K562 (cell line): ENCODE data around the gene FAM162B. TPM values are rescaled to one million over a fixed set of nuclear protein-coding genes. Genes with fewer than 3 reads are reported as not detected.
"Not testable (repeated sequence)": the region's sequence is repeated elsewhere in the genome, so short reads cannot be mapped to it uniquely, and the experiment has no call there.

Experiments used
- ATAC-seq: fragments of 200-7000 bp; cut with Tn5 transposase; 3 replicates; pipeline ENCODE4 v1.9.1; 2020; ENCODE audit warnings: moderate library complexity
- BruUV-seq: library from RNA; stranded (reverse); fragments of 400-500 nt; replicated peaks from 2 replicates; lab custom pipeline; 2021; lab: Mats Ljungman, UMichigan
- CTCF ChIA-PET: fragments of 300-600 bp; formaldehyde crosslinking; extraction: SDS; loops from one replicate; lab custom pipeline; 2021; ENCODE audit warnings: low intra/inter-chr PET ratio; lab: Yijun Ruan, JAX
- POLR2A ChIA-PET: fragments of 300-600, 350-650 bp; sonication (Branson Sonifier 250); formaldehyde crosslinking; extraction: SDS; loops from one replicate; lab custom pipeline; 2021; ENCODE audit warnings: antibody characterized with exemption, inconsistent platforms; lab: Yijun Ruan, JAX
- DNase-seq, 4 experiments: peaks; one replicate each; pipeline versions ENCODE4 v3.0.0 to v3.0.0-alpha.2; 2011 to 2018; ENCODE audit warnings: low spot score in 3 of 4, mixed read lengths in 3 of 4; ENCODE audit errors: extremely low read depth in 1 of 4
- FAIRE-seq: peaks from 2 replicates; lab custom pipeline; 2011; peaks lifted over from hg19 to GRCh38; lab: Jason Lieb, UNC
- H2AFZ ChIP-seq: 2 replicates; pipeline ENCODE4 v1.6.0; 2011; ENCODE audit warnings: low read depth, low read length, control low read depth, inconsistent platforms
- H3K27ac ChIP-seq: fragments of 200-600 bp; 3 replicates; pipeline ENCODE4 v1.8.0; 2011; ENCODE audit warnings: low read depth, mild to moderate bottlenecking, control low read depth, inconsistent platforms, low read length, moderate library complexity, mixed read lengths; ENCODE audit errors: extremely low read depth
- H3K27me3 ChIP-seq, 2 experiments: fragments of 300-600 bp in 1 of 2; 2 replicates in 1 of 2; 3 replicates in 1 of 2; pipeline versions ENCODE4 v1.6.0 to v1.8.0; 2011; ENCODE audit warnings: inconsistent platforms in 2 of 2, low read length in 2 of 2, mild to moderate bottlenecking in 1 of 2, mixed read lengths in 1 of 2, moderate library complexity in 1 of 2; ENCODE audit not compliant: control insufficient read depth in 2 of 2, insufficient read depth in 2 of 2
- H3K36me3 ChIP-seq: fragments of 300-600 bp; 3 replicates; pipeline ENCODE4 v1.8.0; 2011; ENCODE audit warnings: mild to moderate bottlenecking, low read length, inconsistent platforms; ENCODE audit not compliant: control insufficient read depth, insufficient read depth
- H3K4me1 ChIP-seq, 2 experiments: fragments of 200-600 bp in 1 of 2; replicated peaks in 1 of 2; 2 replicates in 1 of 2; 3 replicates in 1 of 2; pipeline versions ENCODE4 v1.5.1 to v1.8.0; 2011; ENCODE audit warnings: inconsistent platforms in 2 of 2, low read length in 2 of 2, mild to moderate bottlenecking in 1 of 2, mixed read lengths in 1 of 2, moderate library complexity in 1 of 2; ENCODE audit not compliant: control insufficient read depth in 2 of 2, insufficient read depth in 2 of 2
- H3K4me2 ChIP-seq: 2 replicates; pipeline ENCODE4 v1.6.1; 2011; ENCODE audit warnings: low read length, control low read depth, inconsistent platforms, mixed read lengths; ENCODE audit not compliant: insufficient read depth
- H3K4me3 ChIP-seq: fragments of 200-600 bp; sonication (generic), shearing (Covaris generic); 2 replicates; pipeline ENCODE4 v1.5.1; 2016; ENCODE audit warnings: control low read depth, inconsistent platforms
- H3K79me2 ChIP-seq: fragments of 200-600 bp; 3 replicates; pipeline ENCODE4 v1.8.0; 2011; ENCODE audit warnings: low read length, inconsistent platforms; ENCODE audit not compliant: control insufficient read depth, insufficient read depth
- H3K9ac ChIP-seq, 2 experiments: 2 replicates each; pipeline versions ENCODE4 v1.6.0 to v1.6.1; 2011; ENCODE audit warnings: low read depth in 2 of 2, low read length in 2 of 2, control low read depth in 1 of 2, inconsistent platforms in 1 of 2, mild to moderate bottlenecking in 1 of 2, mixed read lengths in 1 of 2; ENCODE audit not compliant: insufficient read depth in 1 of 2
- H3K9me1 ChIP-seq: one replicate; pipeline ENCODE4 v1.6.0; 2011; ENCODE audit warnings: inconsistent platforms, mild to moderate bottlenecking, low read length, moderate library complexity; ENCODE audit not compliant: control insufficient read depth, insufficient read depth
- H3K9me3 ChIP-seq: replicated peaks from 2 replicates; pipeline ENCODE4 v1.5.1; 2011; ENCODE audit warnings: low read depth, low read length, inconsistent platforms; ENCODE audit not compliant: control insufficient read depth, insufficient read depth
- H4K20me1 ChIP-seq: replicated peaks from 2 replicates; pipeline ENCODE4 v1.6.1; 2011; ENCODE audit warnings: low read length, inconsistent platforms, mixed read lengths; ENCODE audit not compliant: control insufficient read depth, insufficient read depth
- CBX2 ChIP-seq: fragments of 200-600 bp; sonication (generic); IDR thresholded peaks from one replicate; pipeline ENCODE4 v1.6.1; 2012; ENCODE audit warnings: mild to moderate bottlenecking, low read length, inconsistent platforms; ENCODE audit not compliant: insufficient read depth, poor library complexity, severe bottlenecking
- ETV5 ChIP-seq: sonication (generic); formaldehyde crosslinking; IDR thresholded peaks from 2 replicates; pipeline ENCODE4 v1.4.0; 2020; ENCODE audit warnings: low read depth, mild to moderate bottlenecking, missing genetic modification reagents
- SRF ChIP-seq, 2 experiments: fragments of 250-450, 450-650 bp in 1 of 2; sonication (Bioruptor Pico) in 1 of 2; sonication (generic) in 1 of 2; formaldehyde crosslinking; IDR thresholded peaks; 2 replicates each; pipeline versions ENCODE4 v1.5.0 to v1.5.1; 2020 to 2022; ENCODE audit warnings: mild to moderate bottlenecking in 1 of 2, missing genetic modification reagents in 1 of 2
- ZNF316 ChIP-seq: fragments of 450-650 bp; IDR thresholded peaks from 2 replicates; pipeline ENCODE4 v1.6.1; 2016
- WGBS: fragments of 100-300 bp; shearing (Covaris generic); methylation state at CpG from one replicate; pipeline ENCODE4 v1.1.6; 2016; ENCODE audit warnings: low coverage, mixed read lengths; ENCODE audit not compliant: insufficient coverage; ENCODE audit errors: missing lambda C conversion rate; 5-methylcytosine and 5-hydroxymethylcytosine counted together
- in situ Hi-C: fragments of 300-500 bp; cut with MboI; formaldehyde crosslinking; loops from 4 replicates; pipeline ENCODE4 v1.15.0; 2018; ENCODE audit warnings: inconsistent platforms, mixed read lengths
- intact Hi-C: fragments of 100-400 bp; cut with micrococcal nuclease; formaldehyde crosslinking; loops from 2 replicates; pipeline ENCODE4 v1.14.2; 2022
- polyA plus RNA-seq, 8 experiments: library from polyadenylated mRNA; depleted of rRNA in 4 of 8; stranded (reverse) in 5 of 8; unstranded in 3 of 8; fragments of >200 nt; fragmentation: Nextera tagmentation in 2 of 8; fragmentation: Illumina TruSeq in 1 of 8; extraction: Ambion mirVana in 2 of 8; extraction: Trizol in 1 of 8; gene quantifications; 2 replicates each; pipeline versions ENCODE4 v1.2.1 to v1.2.3, GENCODE V29; 2011 to 2014; ENCODE audit warnings: inconsistent platforms in 1 of 8, missing spikeins in 1 of 8
- total RNA-seq, 7 experiments: library from RNA; depleted of rRNA in 6 of 7; stranded (reverse); fragments of >200 nt in 6 of 7; fragmentation: Illumina TruSeq in 2 of 7; extraction: Trizol in 2 of 7; gene quantifications; 2 replicates each; pipeline versions ENCODE4 v1.2.1 to v1.2.3, GENCODE V29; 2011 to 2021; ENCODE audit warnings: low replicate concordance in 1 of 7
- TF ChIP-seq, protein P1 (sequence below), 2 experiments: IDR thresholded peaks; 2 replicates each; pipeline ENCODE4 v1.6.1; 2012; ENCODE audit warnings: improper control_type of control experiment in 2 of 2, low read depth in 2 of 2, low read length in 2 of 2, borderline replicate concordance in 1 of 2

Gene FAM162B
- total and polyA plus RNA-seq, 9 of the 15 experiments (the other 6 are each of a cell fraction or from before 2014, with no cell fraction given): not detected

GRCh38 chr6:116705917-116706316 is 59.6 kb downstream of the FAM162B start (continued):
- TF ChIP-seq ETV5 (CRISPR knock-in tag) (no peak), CBX2 (no peak), SRF (CRISPR knock-in tag; IDR thresholded peaks at IDR 0.05) (no peak)
- TF ChIP-seq, protein P1, sequence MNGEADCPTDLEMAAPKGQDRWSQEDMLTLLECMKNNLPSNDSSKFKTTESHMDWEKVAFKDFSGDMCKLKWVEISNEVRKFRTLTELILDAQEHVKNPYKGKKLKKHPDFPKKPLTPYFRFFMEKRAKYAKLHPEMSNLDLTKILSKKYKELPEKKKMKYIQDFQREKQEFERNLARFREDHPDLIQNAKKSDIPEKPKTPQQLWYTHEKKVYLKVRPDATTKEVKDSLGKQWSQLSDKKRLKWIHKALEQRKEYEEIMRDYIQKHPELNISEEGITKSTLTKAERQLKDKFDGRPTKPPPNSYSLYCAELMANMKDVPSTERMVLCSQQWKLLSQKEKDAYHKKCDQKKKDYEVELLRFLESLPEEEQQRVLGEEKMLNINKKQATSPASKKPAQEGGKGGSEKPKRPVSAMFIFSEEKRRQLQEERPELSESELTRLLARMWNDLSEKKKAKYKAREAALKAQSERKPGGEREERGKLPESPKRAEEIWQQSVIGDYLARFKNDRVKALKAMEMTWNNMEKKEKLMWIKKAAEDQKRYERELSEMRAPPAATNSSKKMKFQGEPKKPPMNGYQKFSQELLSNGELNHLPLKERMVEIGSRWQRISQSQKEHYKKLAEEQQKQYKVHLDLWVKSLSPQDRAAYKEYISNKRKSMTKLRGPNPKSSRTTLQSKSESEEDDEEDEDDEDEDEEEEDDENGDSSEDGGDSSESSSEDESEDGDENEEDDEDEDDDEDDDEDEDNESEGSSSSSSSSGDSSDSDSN (IDR thresholded peaks at IDR 0.05; ENCODE audit: borderline replicate concordance in 1 of 2, low read depth in 2 of 2, low read length in 2 of 2): no peak

DNA sequence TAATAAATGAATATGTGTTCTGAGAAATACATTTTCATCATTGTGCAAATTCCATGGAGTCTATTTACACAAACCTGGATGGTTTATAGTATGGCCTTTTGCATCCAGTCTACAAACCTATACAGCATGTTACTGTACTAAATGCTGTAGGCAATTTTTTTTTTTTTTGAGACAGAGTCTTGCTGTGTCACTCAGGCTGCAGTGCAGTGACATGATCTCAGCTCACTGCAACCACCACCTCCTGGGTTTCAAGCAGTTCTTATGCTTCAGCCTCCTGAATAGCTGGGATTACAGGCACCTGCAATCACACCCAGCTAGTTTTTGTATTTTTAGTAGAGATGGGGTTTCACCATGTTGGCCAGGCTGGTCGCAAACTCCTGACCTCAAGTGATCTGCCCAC is 61.6 kb downstream of the FAM162B start:
- H3K79me2 ChIP-seq, H3K27me3 ChIP-seq, H3K4me2 ChIP-seq, H4K20me1 ChIP-seq, FAIRE-seq, H3K4me3 ChIP-seq, H2AFZ ChIP-seq, in situ Hi-C loops, H3K9me1 ChIP-seq, H3K4me1 ChIP-seq, intact Hi-C loops, BruUV-seq, H3K9me3 ChIP-seq, DNase-seq, H3K27ac ChIP-seq, H3K9ac ChIP-seq, CTCF ChIA-PET, ATAC-seq: not testable (repeated sequence)
- 0 out of 2 replicates have a peak, but pooled peaks have one; percentile 1 for TF ChIP-seq ZNF316
- peaks cover 42% of the 10 kb centered on the region; the same call in 2 of the 3 replicates for H3K36me3 ChIP-seq
- POLR2A ChIA-PET: interaction anchor here (1.3 kb wide), 1 partner anchor 10 kb away, joined by 3 read pairs; no protein-coding TSS in a partner anchor
- WGBS: 100% methylated on average over 1 of the region's 1 CpG

Other genes with a start within 250 kb of the FAM162B start
Only the 7 nearest of the 8 such genes appear.
- gene CALHM4, start 212.0 kb downstream of the FAM162B start, total RNA-seq (2014; rRNA removed): not detected in 2 replicates
- not detected in 2 replicates for gene CALHM4, start 212.0 kb downstream of the FAM162B start, total RNA-seq (2014; rRNA removed; fragmentation: Illumina TruSeq; extraction: Trizol)
- not detected in 2 replicates for gene CALHM4, start 212.0 kb downstream of the FAM162B start, total RNA-seq (2015; rRNA removed; fragmentation: Illumina TruSeq; extraction: Trizol)
- not detected in 2 replicates for gene CALHM4, start 212.0 kb downstream of the FAM162B start, total RNA-seq (2021)
- gene CALHM4, start 212.0 kb downstream of the FAM162B start, polyA plus RNA-seq (2011; rRNA removed): not detected in 2 replicates
- gene CALHM4, start 212.0 kb downstream of the FAM162B start, polyA plus RNA-seq (2014; fragmentation: Illumina TruSeq; extraction: Trizol): not detected in 2 replicates
- gene CALHM4, start 212.0 kb downstream of the FAM162B start, polyA plus RNA-seq (2014; fragmentation: Nextera tagmentation; extraction: Ambion mirVana): not detected
- gene CALHM4, start 212.0 kb downstream of the FAM162B start, polyA plus RNA-seq (2014; rRNA removed): not detected in 2 replicates
- gene RWDD1, start 194.2 kb downstream of the FAM162B start, total RNA-seq (2014; rRNA removed): 31.9 and 36.2 TPM in 2 replicates
- 63.9 and 72.5 TPM in 2 replicates for gene RWDD1, start 194.2 kb downstream of the FAM162B start, total RNA-seq (2014; rRNA removed; fragmentation: Illumina TruSeq; extraction: Trizol)
- 69.4 and 77.3 TPM in 2 replicates for gene RWDD1, start 194.2 kb downstream of the FAM162B start, total RNA-seq (2015; rRNA removed; fragmentation: Illumina TruSeq; extraction: Trizol)
- gene RWDD1, start 194.2 kb downstream of the FAM162B start, total RNA-seq (2021): 37.3 and 42.8 TPM in 2 replicates
- 40.4 and 42.9 TPM in 2 replicates for gene RWDD1, start 194.2 kb downstream of the FAM162B start, polyA plus RNA-seq (2011; rRNA removed)
- gene RWDD1, start 194.2 kb downstream of the FAM162B start, polyA plus RNA-seq (2014; fragmentation: Illumina TruSeq; extraction: Trizol): 64.1 and 89.8 TPM in 2 replicates
- 10 to 100 TPM; 48.7 to 53.2 TPM for gene RWDD1, start 194.2 kb downstream of the FAM162B start, polyA plus RNA-seq (2014; fragmentation: Nextera tagmentation; extraction: Ambion mirVana)
- gene RWDD1, start 194.2 kb downstream of the FAM162B start, polyA plus RNA-seq (2014; rRNA removed): 44.4 and 48.0 TPM in 2 replicates
- 0.14 TPM in 1 of 2 replicates, not detected in the other for gene RSPH4A, start 149.2 kb downstream of the FAM162B start, total RNA-seq (2014; rRNA removed)
- gene RSPH4A, start 149.2 kb downstream of the FAM162B start, total RNA-seq (2014; rRNA removed; fragmentation: Illumina TruSeq; extraction: Trizol): 0.11 and 0.32 TPM in 2 replicates
- 0.29 and 0.30 TPM in 2 replicates for gene RSPH4A, start 149.2 kb downstream of the FAM162B start, total RNA-seq (2015; rRNA removed; fragmentation: Illumina TruSeq; extraction: Trizol)
- gene RSPH4A, start 149.2 kb downstream of the FAM162B start, total RNA-seq (2021): 0.11 TPM in 2 replicates
- gene RSPH4A, start 149.2 kb downstream of the FAM162B start, polyA plus RNA-seq (2011; rRNA removed): 0.04 and 0.19 TPM in 2 replicates
- 0.29 and 0.30 TPM in 2 replicates for gene RSPH4A, start 149.2 kb downstream of the FAM162B start, polyA plus RNA-seq (2014; fragmentation: Illumina TruSeq; extraction: Trizol)
- gene RSPH4A, start 149.2 kb downstream of the FAM162B start, polyA plus RNA-seq (2014; fragmentation: Nextera tagmentation; extraction: Ambion mirVana): under 1 TPM; 0.07 to 0.08 TPM
- 0.03 and 0.15 TPM in 2 replicates for gene RSPH4A, start 149.2 kb downstream of the FAM162B start, polyA plus RNA-seq (2014; rRNA removed)
- gene ZUP1, start 97.0 kb downstream of the FAM162B start, total RNA-seq (2014; rRNA removed): 18.3 and 19.1 TPM in 2 replicates
- 37.7 and 42.9 TPM in 2 replicates for gene ZUP1, start 97.0 kb downstream of the FAM162B start, total RNA-seq (2014; rRNA removed; fragmentation: Illumina TruSeq; extraction: Trizol)
- 28.6 and 31.8 TPM in 2 replicates for gene ZUP1, start 97.0 kb downstream of the FAM162B start, total RNA-seq (2015; rRNA removed; fragmentation: Illumina TruSeq; extraction: Trizol)
- gene ZUP1, start 97.0 kb downstream of the FAM162B start, total RNA-seq (2021): 20.1 and 25.6 TPM in 2 replicates
- 35.8 and 39.3 TPM in 2 replicates for gene ZUP1, start 97.0 kb downstream of the FAM162B start, polyA plus RNA-seq (2011; rRNA removed)
- 27.2 and 31.3 TPM in 2 replicates for gene ZUP1, start 97.0 kb downstream of the FAM162B start, polyA plus RNA-seq (2014; fragmentation: Illumina TruSeq; extraction: Trizol)
- gene ZUP1, start 97.0 kb downstream of the FAM162B start, polyA plus RNA-seq (2014; fragmentation: Nextera tagmentation; extraction: Ambion mirVana): 10 to 100 TPM; 11.8 to 16.2 TPM
- 27.5 and 29.7 TPM in 2 replicates for gene ZUP1, start 97.0 kb downstream of the FAM162B start, polyA plus RNA-seq (2014; rRNA removed)
- 5.4 and 6.3 TPM in 2 replicates for gene KPNA5, start 84.5 kb downstream of the FAM162B start, total RNA-seq (2014; rRNA removed)
- 9.3 and 9.5 TPM in 2 replicates for gene KPNA5, start 84.5 kb downstream of the FAM162B start, total RNA-seq (2014; rRNA removed; fragmentation: Illumina TruSeq; extraction: Trizol)
- 9.0 and 10.3 TPM in 2 replicates for gene KPNA5, start 84.5 kb downstream of the FAM162B start, total RNA-seq (2015; rRNA removed; fragmentation: Illumina TruSeq; extraction: Trizol)
- gene KPNA5, start 84.5 kb downstream of the FAM162B start, total RNA-seq (2021): 6.5 and 7.5 TPM in 2 replicates
- gene KPNA5, start 84.5 kb downstream of the FAM162B start, polyA plus RNA-seq (2011; rRNA removed): 5.2 and 7.0 TPM in 2 replicates
- gene KPNA5, start 84.5 kb downstream of the FAM162B start, polyA plus RNA-seq (2014; fragmentation: Illumina TruSeq; extraction: Trizol): 6.5 and 6.9 TPM in 2 replicates
- gene KPNA5, start 84.5 kb downstream of the FAM162B start, polyA plus RNA-seq (2014; fragmentation: Nextera tagmentation; extraction: Ambion mirVana): 1 to 10 TPM; 3.2 to 3.3 TPM
- 3.7 and 4.5 TPM in 2 replicates for gene KPNA5, start 84.5 kb downstream of the FAM162B start, polyA plus RNA-seq (2014; rRNA removed)
- gene GPRC6A, start 63.4 kb upstream of the FAM162B start, total RNA-seq (2014; rRNA removed): not detected in 2 replicates
- not detected in 2 replicates for gene GPRC6A, start 63.4 kb upstream of the FAM162B start, total RNA-seq (2014; rRNA removed; fragmentation: Illumina TruSeq; extraction: Trizol)
- not detected in 2 replicates for gene GPRC6A, start 63.4 kb upstream of the FAM162B start, total RNA-seq (2015; rRNA removed; fragmentation: Illumina TruSeq; extraction: Trizol)
- not detected in 2 replicates for gene GPRC6A, start 63.4 kb upstream of the FAM162B start, total RNA-seq (2021)
- 0.03 TPM in 1 of 2 replicates, not detected in the other for gene GPRC6A, start 63.4 kb upstream of the FAM162B start, polyA plus RNA-seq (2011; rRNA removed)
- not detected in 2 replicates for gene GPRC6A, start 63.4 kb upstream of the FAM162B start, polyA plus RNA-seq (2014; fragmentation: Illumina TruSeq; extraction: Trizol)
- gene GPRC6A, start 63.4 kb upstream of the FAM162B start, polyA plus RNA-seq (2014; fragmentation: Nextera tagmentation; extraction: Ambion mirVana): under 1 TPM in 1 of 2 experiments, not detected in 1; 0.03 TPM
- gene GPRC6A, start 63.4 kb upstream of the FAM162B start, polyA plus RNA-seq (2014; rRNA removed): not detected in 2 replicates
- gene RFX6, start 111.5 kb upstream of the FAM162B start, total RNA-seq (2014; rRNA removed): not detected in 2 replicates
- not detected in 2 replicates for gene RFX6, start 111.5 kb upstream of the FAM162B start, total RNA-seq (2014; rRNA removed; fragmentation: Illumina TruSeq; extraction: Trizol)
- not detected in 2 replicates for gene RFX6, start 111.5 kb upstream of the FAM162B start, total RNA-seq (2015; rRNA removed; fragmentation: Illumina TruSeq; extraction: Trizol)
- gene RFX6, start 111.5 kb upstream of the FAM162B start, total RNA-seq (2021): not detected in 2 replicates
- not detected in 2 replicates for gene RFX6, start 111.5 kb upstream of the FAM162B start, polyA plus RNA-seq (2011; rRNA removed)
- gene RFX6, start 111.5 kb upstream of the FAM162B start, polyA plus RNA-seq (2014; fragmentation: Illumina TruSeq; extraction: Trizol): not detected in 2 replicates
- gene RFX6, start 111.5 kb upstream of the FAM162B start, polyA plus RNA-seq (2014; fragmentation: Nextera tagmentation; extraction: Ambion mirVana): not detected
- not detected in 2 replicates for gene RFX6, start 111.5 kb upstream of the FAM162B start, polyA plus RNA-seq (2014; rRNA removed)